Testis (tissue), 2 donors: ENCODE measurements around the gene GRIN1.

Experiments used
- POLR2A ChIP-seq: fragments of 450-650 bp; IDR thresholded peaks from one replicate; pipeline ENCODE4 v1.6.1; 2017; ENCODE audit warnings: antibody characterized with exemption, mild to moderate bottlenecking, moderate library complexity
- TF ChIP-seq, protein P1 (sequence below), 3 experiments: fragments of 450-650 bp in 2 of 3; fragments of 200-600 bp in 1 of 3; sonication (generic) in 1 of 3; IDR thresholded peaks; one replicate each; pipeline ENCODE4 v1.5.1; 2016 to 2019; ENCODE audit warnings: antibody characterized with exemption in 3 of 3, mild to moderate bottlenecking in 2 of 3, moderate library complexity in 1 of 3

DNA sequence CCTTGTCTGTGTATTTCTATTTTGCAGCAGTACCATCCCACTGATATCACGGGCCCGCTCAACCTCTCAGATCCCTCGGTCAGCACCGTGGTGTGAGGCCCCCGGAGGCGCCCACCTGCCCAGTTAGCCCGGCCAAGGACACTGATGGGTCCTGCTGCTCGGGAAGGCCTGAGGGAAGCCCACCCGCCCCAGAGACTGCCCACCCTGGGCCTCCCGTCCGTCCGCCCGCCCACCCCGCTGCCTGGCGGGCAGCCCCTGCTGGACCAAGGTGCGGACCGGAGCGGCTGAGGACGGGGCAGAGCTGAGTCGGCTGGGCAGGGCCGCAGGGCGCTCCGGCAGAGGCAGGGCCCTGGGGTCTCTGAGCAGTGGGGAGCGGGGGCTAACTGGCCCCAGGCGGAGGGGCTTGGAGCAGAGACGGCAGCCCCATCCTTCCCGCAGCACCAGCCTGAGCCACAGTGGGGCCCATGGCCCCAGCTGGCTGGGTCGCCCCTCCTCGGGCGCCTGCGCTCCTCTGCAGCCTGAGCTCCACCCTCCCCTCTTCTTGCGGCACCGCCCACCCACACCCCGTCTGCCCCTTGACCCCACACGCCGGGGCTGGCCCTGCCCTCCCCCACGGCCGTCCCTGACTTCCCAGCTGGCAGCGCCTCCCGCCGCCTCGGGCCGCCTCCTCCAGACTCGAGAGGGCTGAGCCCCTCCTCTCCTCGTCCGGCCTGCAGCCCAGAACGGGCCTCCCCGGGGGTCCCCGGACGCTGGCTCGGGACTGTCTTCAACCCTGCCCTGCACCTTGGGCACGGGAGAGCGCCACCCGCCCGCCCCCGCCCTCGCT is 29.0 kb downstream of the GRIN1 start:
- TF ChIP-seq, protein P1, sequence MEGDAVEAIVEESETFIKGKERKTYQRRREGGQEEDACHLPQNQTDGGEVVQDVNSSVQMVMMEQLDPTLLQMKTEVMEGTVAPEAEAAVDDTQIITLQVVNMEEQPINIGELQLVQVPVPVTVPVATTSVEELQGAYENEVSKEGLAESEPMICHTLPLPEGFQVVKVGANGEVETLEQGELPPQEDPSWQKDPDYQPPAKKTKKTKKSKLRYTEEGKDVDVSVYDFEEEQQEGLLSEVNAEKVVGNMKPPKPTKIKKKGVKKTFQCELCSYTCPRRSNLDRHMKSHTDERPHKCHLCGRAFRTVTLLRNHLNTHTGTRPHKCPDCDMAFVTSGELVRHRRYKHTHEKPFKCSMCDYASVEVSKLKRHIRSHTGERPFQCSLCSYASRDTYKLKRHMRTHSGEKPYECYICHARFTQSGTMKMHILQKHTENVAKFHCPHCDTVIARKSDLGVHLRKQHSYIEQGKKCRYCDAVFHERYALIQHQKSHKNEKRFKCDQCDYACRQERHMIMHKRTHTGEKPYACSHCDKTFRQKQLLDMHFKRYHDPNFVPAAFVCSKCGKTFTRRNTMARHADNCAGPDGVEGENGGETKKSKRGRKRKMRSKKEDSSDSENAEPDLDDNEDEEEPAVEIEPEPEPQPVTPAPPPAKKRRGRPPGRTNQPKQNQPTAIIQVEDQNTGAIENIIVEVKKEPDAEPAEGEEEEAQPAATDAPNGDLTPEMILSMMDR (IDR thresholded peaks at IDR 0.05) = no peak
- TF ChIP-seq POLR2A = no peak
